HG02943 (cell line): ENCODE results near the gene DGKZ.

Experiments used
- ATAC-seq: cut with Tn5 transposase; IDR thresholded peaks from one replicate; pipeline ENCODE4 v1.9.1; 2021; ENCODE audit warnings: mild to moderate bottlenecking, low read depth, moderate library complexity; ENCODE audit not compliant: unreplicated experiment

DGKZ gene

DNA sequence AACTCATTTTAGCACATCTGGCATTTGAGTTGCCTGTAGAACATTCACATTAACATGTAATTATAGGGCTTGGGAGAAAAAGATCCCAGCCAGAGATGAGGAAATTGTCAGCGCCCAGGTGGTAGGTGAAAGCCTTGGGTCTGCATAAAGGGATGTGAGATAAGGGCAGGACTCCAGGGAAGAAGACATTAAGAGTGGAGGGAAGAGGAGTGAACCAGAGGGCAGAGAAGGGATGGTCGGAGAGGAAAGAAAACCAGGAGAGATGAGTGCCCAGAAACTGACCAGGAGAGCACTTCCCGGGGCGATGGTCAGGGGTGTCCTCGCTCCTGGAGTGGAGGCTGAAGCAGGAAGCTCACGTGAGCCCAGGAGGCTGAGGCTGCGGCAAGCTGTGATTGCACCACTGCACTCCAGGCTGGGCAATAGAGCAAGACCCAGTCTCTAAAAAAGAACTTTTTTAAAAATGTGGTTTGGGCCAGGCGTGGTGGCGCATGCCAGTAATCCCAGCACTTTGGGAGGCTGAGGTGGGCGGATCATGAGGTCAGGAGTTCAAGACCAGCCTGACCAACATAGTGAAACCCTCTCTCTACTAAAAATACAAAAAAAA lies 20.3 kb upstream of the DGKZ start:
- ATAC-seq: no peak

DNA sequence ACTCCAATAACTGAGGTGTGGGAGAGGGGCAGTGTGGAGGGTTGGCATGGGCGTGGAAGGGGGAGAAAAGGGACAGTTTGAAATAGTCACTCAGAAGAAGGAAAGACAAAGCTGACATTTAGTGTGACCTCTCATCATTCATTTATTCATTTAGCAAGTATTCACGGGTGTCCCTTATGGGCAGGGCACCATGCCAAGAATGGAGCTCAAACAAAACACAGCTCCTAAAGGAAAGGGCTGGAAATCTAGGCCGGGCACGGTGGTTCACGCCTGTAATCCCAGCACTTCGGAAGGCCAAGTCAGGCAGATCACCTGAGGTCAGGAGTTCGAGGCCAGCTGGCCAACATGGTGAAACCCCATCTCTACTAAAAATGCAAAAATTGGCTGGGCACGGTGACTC lies 19.4 kb upstream of the DGKZ start:
- no peak for ATAC-seq

DNA sequence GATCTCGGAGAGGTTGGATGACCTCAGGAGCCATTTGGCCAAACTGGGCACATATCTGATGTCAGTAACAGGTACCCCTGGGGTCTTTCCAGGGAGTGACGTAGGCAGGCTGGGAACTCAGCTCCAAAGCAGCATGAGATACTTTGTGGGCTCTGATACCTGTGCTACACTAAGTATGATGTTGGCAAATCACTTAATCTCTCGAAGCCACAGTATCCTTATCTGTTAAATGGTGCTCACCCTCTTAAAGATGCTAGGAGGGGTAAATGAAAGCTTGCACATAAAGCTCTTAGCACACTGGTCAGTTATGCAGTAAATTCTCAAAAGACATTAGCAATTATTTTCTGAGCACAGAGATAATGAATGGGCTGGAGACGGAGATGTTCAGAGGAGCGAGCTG lies 17.1 kb upstream of the DGKZ start:
- ATAC-seq: no peak

DNA sequence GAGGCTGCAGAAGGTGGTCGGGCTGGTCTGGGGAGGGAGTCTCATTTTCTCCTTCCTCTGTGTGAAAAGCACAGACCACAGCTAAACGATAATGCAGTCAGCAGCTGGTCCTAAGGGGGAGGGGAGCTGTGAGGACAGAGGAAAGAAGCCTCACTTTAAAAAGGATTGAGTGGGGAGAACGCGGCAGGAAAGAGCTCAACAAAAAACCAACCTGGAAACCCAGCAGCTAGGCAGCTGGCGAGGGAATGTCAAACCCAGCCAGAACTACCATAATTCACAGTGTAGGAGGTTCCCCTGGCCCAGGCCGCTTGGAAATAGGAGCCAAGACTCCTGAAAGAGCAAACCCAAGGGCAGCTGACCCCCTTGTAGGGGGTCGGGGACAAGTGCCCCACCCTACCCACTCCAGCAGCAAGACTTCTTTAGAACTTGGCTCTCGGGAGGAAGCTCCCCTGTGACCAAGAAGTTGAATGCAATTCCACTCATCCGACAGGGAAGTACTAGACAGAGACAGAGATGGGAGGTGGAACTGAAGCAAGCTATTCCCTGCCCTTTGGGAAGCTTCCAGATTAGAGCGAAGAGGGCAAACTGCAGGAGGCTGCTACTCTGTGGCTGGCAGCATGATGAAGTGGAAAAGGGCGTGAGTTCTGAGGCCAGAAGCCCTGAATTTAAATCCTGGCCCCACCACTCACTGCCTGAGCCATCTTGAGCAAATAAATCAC lies 16.5 kb upstream of the DGKZ start:
- ATAC-seq: no peak

DNA sequence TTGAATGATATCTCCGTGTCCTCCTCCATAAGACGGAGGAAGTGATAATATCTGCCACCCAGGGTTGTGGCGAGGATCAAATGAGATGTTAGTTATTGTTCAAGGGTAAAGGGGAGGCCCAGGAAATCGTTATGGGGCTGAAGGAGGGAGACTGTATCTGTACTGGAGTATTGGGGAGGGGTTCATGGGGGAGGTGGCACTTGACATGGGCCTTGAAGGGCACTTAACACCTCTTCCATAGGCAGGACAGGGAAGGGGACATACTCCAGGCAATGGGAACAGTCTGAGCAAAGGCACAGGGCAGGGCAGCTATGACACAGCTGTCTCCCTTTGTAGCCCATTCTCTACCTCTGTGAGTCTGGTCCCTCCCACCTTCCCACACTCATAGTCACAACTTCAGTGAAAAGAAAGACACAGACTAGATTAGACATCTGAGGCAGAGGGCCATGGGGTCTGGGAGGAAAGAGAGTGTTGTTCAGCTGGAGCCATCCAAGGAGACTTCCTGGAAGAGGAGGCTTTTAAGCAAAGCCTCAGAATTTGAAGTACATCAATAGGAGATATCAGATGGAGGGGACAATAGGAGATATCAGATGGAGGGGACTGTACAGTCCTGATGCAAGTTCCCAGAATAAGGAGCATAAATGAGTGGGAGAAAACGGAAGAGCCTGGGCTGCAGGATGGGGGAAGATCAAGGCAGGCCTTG lies 15.8 kb upstream of the DGKZ start:
- ATAC-seq: no peak

DNA sequence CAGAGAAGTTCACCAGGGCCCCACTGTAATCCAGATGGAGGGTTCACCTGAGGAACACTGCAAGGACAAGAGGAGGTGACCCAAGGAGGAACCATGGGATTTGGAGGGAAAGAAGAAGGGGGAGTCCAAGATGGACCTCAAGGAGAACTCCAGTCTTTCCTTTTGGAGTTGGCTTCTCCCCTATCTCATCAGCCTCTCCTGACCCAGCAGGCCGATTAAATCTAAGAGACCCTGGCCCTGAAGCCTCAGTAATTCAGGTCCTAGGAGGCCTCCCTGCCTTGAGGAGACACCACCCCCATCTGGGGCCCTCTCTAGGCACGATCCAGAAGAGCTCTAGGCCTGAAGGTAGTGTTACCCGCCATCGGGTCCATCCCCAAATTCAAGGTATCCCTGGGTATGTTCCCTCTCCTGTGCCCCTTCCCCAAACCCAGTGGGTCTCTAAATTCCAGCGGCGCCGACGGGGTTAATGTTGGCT lies 15.1 kb upstream of the DGKZ start:
- ATAC-seq: no peak

DNA sequence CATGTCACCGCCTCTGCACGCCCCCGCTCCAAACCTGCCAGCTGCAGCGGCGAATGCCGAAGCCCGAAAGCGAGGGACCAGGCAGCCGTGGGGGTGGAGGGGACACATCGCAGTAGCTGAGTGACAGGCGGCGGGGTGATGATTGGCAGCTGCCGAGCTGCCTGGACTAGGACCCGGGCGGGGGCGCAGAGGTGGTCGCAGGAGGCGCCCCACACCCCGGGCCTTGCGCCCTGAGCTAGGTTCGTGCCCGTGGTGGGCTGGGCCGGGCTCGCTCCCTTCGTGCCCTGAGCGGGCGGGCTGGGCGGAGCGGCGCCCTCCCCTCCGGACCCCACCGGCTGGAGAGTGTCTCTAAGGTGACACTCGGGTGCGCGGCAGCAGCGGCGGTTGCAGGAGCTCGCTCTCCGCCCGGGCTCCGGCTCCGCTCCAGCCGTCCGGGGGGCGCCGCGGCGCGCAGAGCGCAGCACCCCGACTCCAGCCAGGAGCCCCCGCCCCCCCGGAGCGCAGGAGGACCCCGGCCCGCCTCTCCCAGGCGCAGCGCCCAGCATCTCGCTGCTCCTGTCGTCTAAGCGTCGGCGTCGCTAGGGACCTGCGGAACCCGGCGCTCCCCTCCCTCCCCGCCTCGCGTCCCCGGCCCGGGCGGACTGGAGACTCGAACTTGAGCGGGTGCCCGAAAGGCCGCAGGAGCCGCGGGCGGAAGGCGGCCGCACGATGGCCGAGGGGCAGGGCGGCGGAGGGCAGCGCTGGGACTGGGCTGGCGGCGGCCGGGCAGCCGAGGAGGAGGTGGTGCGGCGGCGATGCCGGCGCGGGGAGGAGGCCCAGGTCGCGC lies 14.5 kb upstream of the DGKZ start:
- ATAC-seq: no peak

DNA sequence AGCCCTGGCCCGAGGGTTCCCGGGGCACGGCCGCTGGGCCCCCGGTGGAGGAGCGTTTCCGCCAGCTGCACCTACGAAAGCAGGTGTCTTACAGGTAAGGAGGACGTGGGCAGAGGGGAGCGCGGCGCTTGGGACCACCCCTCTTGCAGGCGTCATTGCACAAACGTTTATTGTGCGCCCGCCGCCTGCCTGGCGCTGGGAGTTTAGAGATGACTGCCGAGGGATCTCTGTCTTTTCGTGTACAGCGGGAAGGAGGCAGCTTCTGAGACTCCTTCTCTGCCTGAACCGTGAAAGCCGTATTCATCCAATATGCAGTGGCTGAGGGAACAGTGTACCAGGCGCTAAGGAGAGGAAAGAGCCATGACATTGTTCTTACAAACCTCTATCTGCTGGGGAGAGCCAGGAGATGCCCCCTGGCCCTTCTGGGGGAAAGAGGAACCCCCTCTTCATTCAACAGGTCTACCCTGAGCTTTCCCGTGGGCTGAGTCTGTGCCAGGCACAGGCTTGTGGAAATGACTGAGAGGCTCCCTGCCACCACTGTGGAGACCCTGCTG lies 13.8 kb upstream of the DGKZ start:
- no peak for ATAC-seq

DNA sequence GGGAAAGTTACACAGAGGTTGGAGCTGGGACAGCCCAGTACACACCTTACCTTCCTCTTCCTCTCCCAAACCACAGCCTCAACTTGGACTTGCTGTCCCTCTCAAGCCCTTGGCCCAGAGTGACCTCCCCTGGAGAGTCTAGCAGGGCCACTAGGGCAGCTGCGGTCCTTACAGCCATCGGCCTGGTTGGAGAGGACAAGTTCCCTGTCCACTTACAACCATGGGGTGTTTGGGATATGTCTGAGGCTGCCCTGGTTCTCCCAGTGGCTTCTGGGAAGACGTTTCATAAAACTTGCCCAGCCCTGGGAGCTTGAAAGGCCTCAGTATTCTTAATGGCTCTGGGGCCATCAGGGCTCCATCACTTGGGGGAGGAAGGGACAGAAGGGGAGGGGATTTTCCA lies 13.1 kb upstream of the DGKZ start:
- no peak for ATAC-seq

DNA sequence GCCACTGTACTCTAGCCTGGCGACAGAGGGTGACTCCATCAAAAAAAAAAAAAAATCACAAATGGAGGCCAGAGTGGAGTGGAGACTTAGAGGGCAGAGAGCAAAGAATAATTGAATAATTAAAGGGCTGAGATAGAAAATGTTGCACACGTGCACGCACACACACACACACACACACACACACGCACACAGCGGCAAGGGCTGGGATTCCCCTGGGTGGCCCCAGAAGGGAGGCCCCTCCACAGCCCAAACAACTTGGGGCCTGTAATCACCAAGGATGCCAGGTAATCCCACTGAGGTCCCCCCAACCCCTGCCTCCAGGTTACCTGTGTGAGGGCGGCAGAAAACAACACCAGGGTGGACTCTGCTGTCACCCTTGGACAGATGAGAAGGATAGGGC lies 12.0 kb upstream of the DGKZ start:
- ATAC-seq: no peak

DNA sequence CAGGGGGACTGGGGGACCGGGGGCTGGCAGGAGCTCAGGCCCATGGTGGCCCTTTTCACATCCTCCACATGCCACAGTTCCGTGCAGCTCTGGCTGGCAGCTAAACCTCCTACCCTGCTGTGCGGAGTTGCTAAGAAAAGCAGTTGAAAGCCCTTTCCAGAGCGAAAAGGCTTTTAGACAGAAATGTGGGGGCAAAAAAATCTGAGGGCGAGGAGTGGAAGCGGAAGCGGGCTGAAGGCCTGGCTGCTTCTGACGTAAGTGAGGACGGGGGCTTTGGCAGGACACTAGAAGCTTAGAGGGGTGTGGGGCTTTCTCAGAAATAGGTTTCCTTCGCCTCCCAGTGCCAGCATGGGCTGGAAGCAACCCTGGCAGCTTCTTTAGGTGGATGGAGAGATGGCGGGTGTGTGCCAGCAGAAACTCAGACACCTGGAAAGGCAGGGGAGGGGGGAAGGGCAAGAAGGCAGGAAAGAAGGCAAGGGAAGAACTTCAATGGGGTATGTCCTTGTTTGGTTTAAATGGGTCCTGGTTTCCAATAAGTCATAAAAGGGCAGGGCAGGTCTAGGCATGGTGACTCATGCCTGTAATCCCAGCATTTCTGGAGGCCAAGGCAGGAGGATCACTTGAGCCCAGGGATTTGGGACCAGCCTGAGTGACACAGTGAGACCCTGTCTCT lies 11.2 kb upstream of the DGKZ start:
- no peak for ATAC-seq

DNA sequence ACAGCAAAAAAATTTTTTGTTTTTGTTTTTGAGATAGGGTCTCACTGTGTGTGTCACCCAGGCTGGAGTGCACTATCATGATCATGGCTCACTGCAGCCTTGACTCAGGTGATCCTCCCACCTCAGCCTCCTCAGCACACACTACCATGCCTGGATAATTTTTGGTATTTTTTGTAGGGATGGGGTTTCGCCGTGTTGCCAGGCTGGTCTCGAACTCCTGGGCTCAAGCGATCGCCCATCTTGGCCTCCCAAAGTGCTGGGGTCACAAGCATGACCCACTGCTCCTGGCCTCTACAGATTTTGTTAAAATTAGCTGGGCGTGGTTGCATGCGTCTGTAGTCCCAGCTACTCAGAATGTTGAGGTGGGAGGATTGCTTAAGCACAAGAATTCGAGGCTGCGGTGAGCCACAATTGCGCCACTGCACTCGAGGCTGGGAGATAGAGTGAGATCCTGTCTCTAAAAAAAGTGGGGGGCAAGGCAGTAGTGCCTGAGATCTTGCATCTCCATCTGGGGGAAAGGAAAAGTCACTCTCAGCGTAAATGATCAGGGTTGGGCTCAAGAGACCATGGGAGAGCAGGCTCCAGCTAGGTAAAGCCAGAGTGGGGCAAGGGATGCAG lies 10.6 kb upstream of the DGKZ start:
- no peak for ATAC-seq

DNA sequence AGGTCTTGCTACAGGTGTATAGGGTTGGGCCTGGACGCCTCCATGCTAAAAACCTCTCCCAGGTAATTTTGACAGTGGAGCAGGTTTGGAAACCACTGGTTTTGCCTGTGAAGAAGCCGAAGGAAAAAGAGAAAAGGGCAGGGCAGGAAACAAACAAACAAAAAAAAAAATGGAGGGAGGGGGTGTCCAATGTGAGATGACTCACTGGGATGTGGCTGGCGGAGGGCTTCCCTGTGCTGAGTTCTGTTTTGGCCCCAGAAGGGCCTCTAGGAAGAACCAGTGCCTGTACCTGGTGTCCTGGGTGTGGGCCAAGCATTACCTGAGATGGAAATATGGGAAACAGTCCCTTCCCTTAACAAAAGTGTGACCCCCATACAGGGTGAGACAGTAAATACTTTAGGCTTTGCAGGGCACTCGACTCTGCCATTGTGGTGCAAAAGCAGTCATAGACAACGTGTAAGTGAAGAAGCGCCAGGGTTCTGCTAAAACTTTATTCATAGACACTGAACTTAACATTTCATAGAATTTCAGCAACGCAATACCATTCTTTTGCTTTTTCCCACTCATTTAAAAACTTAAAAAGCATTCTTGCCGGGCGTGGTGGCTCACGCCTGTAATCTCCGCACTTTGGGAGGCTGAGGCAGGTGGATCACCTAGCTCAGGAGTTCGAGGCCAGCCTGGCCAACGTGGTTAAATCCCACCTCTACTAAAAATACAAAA lies 9.5 kb upstream of the DGKZ start:
- ATAC-seq: no peak

DNA sequence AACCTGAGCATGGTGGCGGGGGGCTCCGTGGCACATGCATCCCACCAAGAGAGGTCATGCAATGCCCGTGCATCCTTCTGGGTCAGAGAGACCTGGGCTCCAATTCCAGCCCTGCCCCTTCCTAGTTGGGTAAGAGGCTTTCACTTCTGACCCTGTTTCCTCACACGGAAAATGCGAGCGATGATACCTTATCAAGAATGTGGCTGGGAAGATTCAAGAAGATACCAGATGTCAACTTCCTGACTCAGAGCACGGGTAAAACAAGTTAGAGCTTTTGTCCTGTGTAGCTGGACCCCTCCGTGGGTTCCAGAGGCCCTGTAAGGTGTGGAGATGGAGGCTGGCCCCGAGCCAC lies 8.7 kb upstream of the DGKZ start:
- no peak for ATAC-seq

DNA sequence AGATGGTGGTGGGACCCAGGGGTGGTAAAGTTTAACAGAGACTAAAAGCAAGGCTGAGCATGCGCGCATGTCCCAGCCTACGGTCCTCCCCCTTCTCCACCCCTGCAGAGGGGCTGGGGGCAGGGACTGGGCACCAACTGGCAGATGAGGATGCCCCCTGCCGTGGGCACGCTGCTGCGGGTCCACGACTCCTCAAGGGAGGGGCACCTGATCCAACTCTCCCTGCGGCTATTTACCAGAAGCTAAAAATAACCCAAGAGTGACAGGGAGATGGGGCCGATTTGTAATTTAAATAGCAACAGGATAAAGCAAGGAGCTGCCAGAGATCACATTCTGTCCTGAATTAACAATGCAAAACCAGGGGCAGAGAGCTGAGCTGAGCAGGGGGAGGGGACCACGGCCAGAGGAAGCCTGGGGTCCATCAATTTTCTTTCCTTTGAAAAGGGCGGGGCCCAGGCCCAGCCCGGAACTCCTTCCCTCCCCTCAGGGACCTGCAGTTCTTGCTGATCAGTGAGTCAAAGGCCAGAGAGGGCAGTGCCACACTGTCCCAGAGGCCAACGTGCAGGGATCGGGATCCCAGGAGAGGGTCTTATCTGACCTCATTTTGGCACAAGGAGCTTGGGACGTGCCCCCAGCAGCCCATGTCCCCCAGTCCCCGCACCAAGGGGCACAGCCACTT lies 8.1 kb upstream of the DGKZ start:
- ATAC-seq: no peak

DNA sequence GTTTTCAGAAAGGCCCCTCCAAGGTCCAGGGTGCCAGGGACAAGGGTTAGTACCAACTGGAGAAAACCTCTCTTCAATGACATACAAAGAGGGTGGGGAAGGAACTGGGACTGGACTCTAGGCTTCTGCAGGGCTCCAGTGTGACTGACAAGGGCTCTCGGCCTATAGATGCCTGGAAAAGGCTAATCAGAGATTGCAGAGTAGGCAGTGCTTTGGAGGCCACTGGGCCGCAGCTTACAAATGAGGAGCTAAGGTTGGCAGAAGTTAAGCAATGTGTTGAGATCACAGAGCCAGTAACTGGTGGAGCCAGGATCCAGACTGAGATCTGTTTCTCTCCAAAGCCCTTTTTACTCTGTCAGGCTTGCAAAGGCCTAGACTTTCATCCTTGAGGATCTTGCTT lies 7.4 kb upstream of the DGKZ start:
- no peak for ATAC-seq

DNA sequence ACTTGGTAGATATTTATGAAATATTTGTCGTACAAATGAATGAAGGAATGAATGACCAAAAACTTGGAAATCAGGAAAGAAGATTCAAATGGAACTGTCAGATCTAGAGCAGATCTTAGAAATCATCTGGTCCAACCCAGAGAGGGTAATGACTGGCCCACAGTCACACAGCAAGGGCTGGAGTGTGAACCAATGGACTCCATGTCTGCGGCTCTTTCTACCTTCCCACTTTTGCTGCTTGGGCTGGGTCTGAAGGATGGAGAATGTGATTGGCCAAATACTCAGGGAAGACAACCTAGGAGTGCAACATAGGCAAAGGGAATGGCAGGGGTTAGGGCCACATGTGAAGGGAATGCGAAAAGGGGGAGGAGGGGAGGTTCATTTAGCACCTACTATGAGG lies 5.8 kb upstream of the DGKZ start:
- no peak for ATAC-seq

DNA sequence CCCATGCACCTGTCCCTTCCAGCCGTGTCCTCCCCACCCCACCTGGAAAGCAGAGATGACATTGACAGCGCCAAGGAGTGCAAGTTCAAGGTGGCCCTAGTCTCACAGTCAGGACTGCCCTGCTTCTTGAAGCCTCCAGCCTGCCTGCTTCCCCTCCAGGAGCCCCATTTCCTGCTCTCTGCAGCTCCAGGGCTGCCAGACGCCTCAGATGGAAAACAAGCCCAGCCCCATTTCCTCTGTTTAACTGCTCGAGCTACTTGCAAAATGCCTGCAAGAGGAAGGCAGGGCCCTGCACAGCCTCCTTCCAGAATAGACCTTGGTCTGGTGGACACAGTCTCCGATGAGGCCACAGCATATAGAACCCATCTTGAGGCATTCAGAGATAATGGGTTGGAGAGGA lies 5.0 kb upstream of the DGKZ start:
- ATAC-seq: no peak

DNA sequence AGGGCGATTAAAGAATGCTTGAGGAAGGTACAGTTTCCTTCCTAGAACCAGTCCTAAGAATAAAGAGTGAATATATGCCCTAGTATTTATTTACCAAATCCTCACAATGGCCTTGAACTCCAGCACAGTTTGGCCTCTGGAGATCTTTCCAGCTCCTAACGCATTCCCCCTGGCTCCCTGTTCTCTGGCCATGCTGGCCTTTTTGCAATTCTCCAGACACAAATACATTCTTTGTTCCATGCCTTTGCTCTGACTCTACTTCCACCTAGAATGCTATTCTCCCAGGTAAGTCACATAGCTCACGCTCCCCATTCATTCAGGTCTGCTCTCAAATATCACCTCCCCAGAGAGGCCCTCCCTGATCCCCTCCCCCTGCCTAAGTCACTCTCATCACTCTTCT lies 3.7 kb upstream of the DGKZ start:
- ATAC-seq: no peak
